ENCODE measurements around the gene SLC25A39.
A peak's percentile ranks its signal among the peaks of the same experiment; 100 is the strongest.

SLC25A39 gene

DNA sequence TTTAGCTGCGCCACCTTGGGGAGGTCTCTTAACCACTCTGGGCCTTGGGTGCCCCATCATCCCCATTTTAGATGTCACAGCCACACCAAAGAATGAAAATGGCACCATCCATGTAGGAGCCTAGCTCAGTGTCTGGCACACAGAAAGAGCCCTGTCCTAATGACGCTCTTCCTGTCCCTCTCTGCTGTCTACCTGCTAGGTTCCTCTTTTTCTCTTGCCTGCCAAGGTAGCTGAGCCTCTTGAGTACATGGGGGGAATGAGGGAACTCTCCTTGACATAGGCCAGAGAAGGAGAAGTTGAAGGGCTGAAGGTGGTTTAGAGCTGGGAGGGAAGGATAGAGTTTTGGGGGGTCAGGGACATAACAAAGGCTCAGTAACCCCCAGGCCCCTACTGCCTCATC lies 14.4 kb downstream of the SLC25A39 start:
- H3K27me3 ChIP-seq (ENCODE audit: insufficient read depth, low read length) = peaks cover 22% of the 10 kb centered on the region
- H3K9me3 ChIP-seq (ENCODE audit: low read length) = no peaks in the 10 kb centered on the region
- no peak overlapping the region for H2AFZ ChIP-seq (ENCODE audit: low read depth, low read length)
- H3K4me1 ChIP-seq (ENCODE audit: insufficient read depth, low read length) = peaks cover 35% of the 10 kb centered on the region
- H3K36me3 ChIP-seq (ENCODE audit: insufficient read depth, low read length) = no peaks in the 10 kb centered on the region
- no peak overlapping the region for H3K4me3 ChIP-seq (ENCODE audit: low read length)

DNA sequence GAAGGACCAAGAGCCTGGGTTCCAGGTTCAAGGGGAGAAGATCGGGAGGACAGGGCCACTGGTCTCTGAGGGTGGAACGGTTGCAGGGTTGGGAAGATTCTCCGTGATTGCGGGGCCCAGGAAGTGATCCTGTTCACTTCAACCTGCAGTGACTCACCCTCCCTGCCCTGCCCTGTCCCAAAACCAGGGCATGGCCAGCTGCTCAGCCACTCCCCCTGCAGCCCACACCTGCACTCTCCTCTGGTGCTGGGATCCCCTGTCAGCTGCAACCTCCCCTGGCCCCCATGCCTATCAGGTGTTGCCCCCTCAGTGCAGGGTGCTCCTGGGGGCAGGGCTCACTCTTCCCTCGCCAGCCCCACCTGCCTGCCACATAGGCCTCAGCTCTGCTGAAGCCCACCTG lies 15.2 kb downstream of the SLC25A39 start:
- H3K9me3 ChIP-seq (ENCODE audit: low read length) = no peaks in the 10 kb centered on the region
- H3K36me3 ChIP-seq (ENCODE audit: insufficient read depth, low read length) = no peaks in the 10 kb centered on the region
- H3K4me3 ChIP-seq (ENCODE audit: low read length) = peak overlapping the region; percentile 59
- peaks cover 30% of the 10 kb centered on the region for H3K4me1 ChIP-seq (ENCODE audit: insufficient read depth, low read length)
- peaks cover 15% of the 10 kb centered on the region for H3K27me3 ChIP-seq (ENCODE audit: insufficient read depth, low read length)
- H2AFZ ChIP-seq (ENCODE audit: low read depth, low read length) = no peak overlapping the region

DNA sequence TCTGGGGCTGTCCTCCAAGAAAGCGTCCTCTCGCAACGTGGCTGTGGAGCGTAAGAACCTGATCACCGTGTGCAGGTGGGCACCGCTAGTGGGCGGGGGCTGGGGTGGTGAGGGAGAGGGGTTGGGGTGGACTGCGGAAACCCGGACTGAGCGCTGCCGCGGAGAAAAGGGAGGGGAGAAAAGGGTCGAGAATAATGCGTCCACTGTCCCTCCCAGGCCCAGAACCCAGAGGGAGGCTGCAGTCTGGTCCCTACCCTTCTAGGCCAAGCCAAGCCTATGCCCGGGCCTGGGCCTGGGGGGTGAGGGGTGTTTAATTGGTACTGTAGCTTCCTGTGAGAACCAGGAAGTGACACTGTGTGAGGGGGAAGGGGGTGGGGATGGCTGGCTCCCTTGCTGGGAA lies 15.8 kb downstream of the SLC25A39 start:
- Histone ChIP-seq H3K4me1 (ENCODE audit: insufficient read depth, low read length) (peaks cover 30% of the 10 kb centered on the region), H2AFZ (ENCODE audit: low read depth, low read length) (no peak overlapping the region), H3K9me3 (ENCODE audit: low read length) (no peaks in the 10 kb centered on the region), H3K36me3 (ENCODE audit: insufficient read depth, low read length) (no peaks in the 10 kb centered on the region), H3K27me3 (ENCODE audit: insufficient read depth, low read length) (peaks cover 9% of the 10 kb centered on the region), H3K4me3 (ENCODE audit: low read length) (peak overlapping the region; percentile 59)

DNA sequence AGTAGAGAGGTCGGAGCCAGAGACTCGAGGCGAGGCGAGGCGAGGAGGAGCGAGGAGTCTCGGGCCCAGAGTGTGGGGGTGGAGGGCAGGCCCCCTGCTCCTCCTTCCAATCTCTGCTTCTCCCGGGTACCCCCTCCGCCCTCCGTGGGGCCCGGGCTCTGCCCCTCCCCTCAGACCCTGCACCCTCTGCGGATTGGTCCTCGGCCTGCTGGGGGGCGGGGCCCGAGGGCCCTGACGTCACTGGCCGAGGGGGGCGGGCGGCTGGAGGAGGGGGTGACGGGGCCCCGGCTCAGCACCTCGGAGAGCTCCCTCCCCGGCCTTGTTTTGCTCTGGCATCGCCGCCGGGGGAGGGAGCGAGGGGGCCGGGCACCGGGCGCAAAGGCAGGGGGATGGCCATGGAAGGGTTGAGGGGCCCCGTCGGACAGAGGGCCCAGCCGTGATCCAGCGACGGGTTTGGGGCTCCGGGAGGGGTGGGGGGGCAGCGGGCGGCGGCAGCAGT lies 16.3 kb downstream of the SLC25A39 start, which contains the start of gene RUNDC3A:
Gene RUNDC3A (plus strand): TSS at position 282 of the 499 bp plus-strand sequence. CDS start 232 bp downstream, outside the sequence.
- Histone ChIP-seq H3K4me3 (ENCODE audit: low read length) (peak within 1 kb of the TSS; percentile 59), H3K27me3 (ENCODE audit: insufficient read depth, low read length) (peaks cover 9% of the 10 kb centered on the region)

DNA sequence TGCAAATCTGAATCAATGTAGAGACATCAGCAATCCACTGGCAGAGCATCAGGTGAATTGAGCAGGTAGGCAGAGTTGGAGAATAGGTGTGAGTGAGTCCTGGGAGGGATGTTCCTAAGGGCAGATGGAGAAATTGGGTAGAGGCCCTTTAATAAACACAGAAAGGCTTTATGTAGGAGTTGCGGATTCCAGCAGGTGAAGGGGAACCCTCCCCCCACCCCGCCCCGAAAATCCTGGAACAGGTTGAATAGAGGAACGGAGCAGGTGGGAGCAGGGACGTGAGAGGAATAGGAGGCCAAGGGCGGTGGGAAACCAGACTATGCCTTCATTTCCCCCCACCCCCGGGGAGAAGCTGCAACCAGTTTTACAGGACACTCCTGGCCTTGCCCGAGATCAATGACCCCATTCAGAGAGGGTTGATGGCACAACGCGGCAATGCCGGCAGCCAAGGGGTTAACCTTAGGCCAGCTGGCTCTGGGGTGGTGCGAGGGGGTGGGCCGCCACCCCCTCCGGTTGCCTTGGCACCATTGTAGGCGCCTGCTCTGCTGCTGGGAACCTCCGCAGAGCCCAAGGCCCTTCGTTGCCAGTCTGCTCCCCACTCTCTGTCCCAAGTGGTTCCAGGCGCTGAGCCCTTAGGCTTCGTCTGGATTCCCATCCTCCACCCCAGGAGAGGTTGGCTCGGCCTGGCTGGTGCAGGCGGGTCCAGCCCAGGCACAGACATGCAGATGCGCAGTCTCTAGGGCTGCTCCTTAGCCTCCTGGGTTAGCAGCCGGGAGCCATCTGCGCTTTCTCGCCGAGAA lies 17.0 kb downstream of the SLC25A39 start:
- H3K4me3 ChIP-seq (ENCODE audit: low read length) = peak overlapping the region; percentile 59
- H3K9me3 ChIP-seq (ENCODE audit: low read length) = no peaks in the 10 kb centered on the region

More for the DNA sequence above, 16.3 kb downstream of the SLC25A39 start, which contains the start of gene RUNDC3A:
- Histone ChIP-seq H2AFZ (ENCODE audit: low read depth, low read length) (no peak within 1 kb of the TSS), H3K36me3 (ENCODE audit: insufficient read depth, low read length) (no peaks in the 10 kb centered on the region), H3K4me1 (ENCODE audit: insufficient read depth, low read length) (peaks cover 30% of the 10 kb centered on the region), H3K9me3 (ENCODE audit: low read length) (no peaks in the 10 kb centered on the region)

DNA sequence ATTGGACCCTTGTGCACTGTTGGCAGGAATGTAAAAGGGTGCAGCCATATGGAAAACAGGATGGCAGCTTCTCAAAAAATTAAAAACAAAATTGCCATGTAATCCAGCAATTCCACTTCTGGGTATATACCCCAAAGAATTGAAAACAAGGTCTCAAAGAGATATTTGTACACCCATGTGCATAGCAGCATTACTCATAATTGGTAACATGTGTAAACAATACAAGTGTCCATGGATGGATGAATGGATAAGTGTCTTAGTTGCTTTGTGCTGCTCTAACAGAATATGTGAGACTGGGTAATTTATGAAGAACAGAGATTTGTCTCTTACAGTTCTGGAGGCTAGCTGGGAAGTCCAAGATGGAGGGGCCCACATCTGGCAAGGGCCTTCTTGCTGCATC lies 20.0 kb downstream of the SLC25A39 start:
- H3K9me3 ChIP-seq (ENCODE audit: low read length) = no peaks in the 10 kb centered on the region
- no peaks in the 10 kb centered on the region for H3K36me3 ChIP-seq (ENCODE audit: insufficient read depth, low read length)
- peaks cover 3% of the 10 kb centered on the region for H3K27me3 ChIP-seq (ENCODE audit: insufficient read depth, low read length)
- no peak overlapping the region for H3K4me3 ChIP-seq (ENCODE audit: low read length)
- H3K4me1 ChIP-seq (ENCODE audit: insufficient read depth, low read length) = peaks cover 20% of the 10 kb centered on the region
- H2AFZ ChIP-seq (ENCODE audit: low read depth, low read length) = no peak overlapping the region

More for the DNA sequence above, 17.0 kb downstream of the SLC25A39 start:
- Histone ChIP-seq H3K4me1 (ENCODE audit: insufficient read depth, low read length) (peaks cover 30% of the 10 kb centered on the region), H3K27me3 (ENCODE audit: insufficient read depth, low read length) (peaks cover 6% of the 10 kb centered on the region), H2AFZ (ENCODE audit: low read depth, low read length) (no peak overlapping the region), H3K36me3 (ENCODE audit: insufficient read depth, low read length) (no peaks in the 10 kb centered on the region)

DNA sequence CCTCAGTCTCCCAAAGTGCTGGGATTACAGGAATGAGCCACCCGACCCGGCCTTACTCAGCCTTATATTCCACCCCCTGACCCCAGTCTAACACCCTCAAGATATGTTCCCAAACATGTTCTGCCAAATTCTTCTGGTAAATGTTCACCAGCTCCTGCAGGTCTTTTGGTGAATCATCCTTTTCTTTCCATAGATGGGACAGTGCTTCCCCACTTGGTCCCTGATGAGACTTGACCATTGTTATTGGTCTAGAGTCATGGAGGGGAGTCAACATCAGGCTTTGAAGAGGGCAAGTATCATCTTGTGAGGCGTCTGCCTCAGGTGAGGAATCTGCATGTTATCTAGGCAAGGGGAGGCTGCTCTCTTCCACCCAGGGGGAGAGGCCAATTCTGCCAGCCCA lies 26.6 kb downstream of the SLC25A39 start:
- peaks cover 2% of the 10 kb centered on the region for H3K9me3 ChIP-seq (ENCODE audit: low read length)
- H3K27me3 ChIP-seq (ENCODE audit: insufficient read depth, low read length) = peaks cover 7% of the 10 kb centered on the region
- no peaks in the 10 kb centered on the region for H3K4me1 ChIP-seq (ENCODE audit: insufficient read depth, low read length)

DNA sequence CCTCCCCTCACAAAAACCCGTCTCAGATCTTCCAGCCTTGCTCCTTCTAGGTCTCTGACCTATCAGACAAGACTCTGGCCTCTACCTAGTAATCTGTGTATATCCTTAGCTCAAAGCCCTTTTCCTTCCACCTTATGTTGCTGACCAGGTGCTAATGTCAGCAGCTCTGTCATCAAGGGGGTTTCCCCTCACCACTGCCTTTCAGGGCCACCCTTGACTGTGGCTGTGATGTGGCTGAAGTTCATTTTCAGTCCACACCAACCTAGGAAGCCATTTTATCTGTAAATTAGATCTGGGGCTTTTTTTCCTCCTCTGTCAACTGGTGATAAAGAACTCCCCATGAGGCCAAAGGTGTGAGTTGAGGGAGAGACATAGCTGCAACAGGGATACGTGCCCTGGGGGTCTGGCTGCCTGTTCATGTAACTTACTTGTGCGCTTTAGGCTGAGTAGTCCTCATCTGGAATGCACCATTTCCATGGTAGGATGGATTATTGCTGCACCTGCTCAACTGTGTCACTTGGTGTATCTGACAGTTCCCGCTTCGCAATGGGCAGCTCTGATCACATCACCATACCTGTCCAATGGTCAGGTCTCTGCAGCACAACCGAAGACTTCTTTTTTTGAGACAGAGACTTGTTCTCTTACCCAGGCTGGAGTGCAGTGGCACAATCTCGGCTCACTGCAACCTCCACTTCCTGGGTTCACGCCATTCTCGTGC lies 31.0 kb downstream of the SLC25A39 start:
- Histone ChIP-seq H3K36me3 (ENCODE audit: insufficient read depth, low read length) (no peaks in the 10 kb centered on the region), H3K27me3 (ENCODE audit: insufficient read depth, low read length) (peaks cover 4% of the 10 kb centered on the region), H3K4me3 (ENCODE audit: low read length) (no peak overlapping the region), H3K9me3 (ENCODE audit: low read length) (peaks cover 2% of the 10 kb centered on the region), H3K4me1 (ENCODE audit: insufficient read depth, low read length) (no peaks in the 10 kb centered on the region), H2AFZ (ENCODE audit: low read depth, low read length) (no peak overlapping the region)

More for the DNA sequence above, 26.6 kb downstream of the SLC25A39 start:
- no peak overlapping the region for H3K4me3 ChIP-seq (ENCODE audit: low read length)
- no peaks in the 10 kb centered on the region for H3K36me3 ChIP-seq (ENCODE audit: insufficient read depth, low read length)
- H2AFZ ChIP-seq (ENCODE audit: low read depth, low read length) = no peak overlapping the region

DNA sequence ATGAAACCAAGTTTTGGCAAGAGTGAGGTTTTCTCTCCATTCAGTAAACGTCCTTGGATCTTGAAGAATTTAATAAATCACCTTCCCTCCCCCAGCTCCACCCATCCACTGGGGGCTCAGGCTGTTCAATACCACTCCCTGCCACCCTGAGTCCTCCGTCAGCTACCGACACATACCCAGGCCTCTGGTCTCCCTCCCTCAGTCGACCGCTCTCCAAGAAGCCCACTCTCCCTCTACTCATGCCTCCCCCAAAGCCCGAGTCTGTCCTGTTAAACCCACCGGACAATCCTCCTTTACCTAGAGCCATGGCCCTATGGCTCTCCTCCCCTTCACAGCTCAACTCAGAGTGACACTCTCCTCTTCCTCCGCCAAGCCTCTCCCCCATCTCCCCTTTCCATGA lies 37.0 kb downstream of the SLC25A39 start:
- peaks cover 2% of the 10 kb centered on the region for H3K27me3 ChIP-seq (ENCODE audit: insufficient read depth, low read length)
- H3K4me3 ChIP-seq (ENCODE audit: low read length) = no peak overlapping the region
- no peaks in the 10 kb centered on the region for H3K4me1 ChIP-seq (ENCODE audit: insufficient read depth, low read length)
- H3K36me3 ChIP-seq (ENCODE audit: insufficient read depth, low read length) = no peaks in the 10 kb centered on the region
- H3K9me3 ChIP-seq (ENCODE audit: low read length) = no peaks in the 10 kb centered on the region
- H2AFZ ChIP-seq (ENCODE audit: low read depth, low read length) = no peak overlapping the region

DNA sequence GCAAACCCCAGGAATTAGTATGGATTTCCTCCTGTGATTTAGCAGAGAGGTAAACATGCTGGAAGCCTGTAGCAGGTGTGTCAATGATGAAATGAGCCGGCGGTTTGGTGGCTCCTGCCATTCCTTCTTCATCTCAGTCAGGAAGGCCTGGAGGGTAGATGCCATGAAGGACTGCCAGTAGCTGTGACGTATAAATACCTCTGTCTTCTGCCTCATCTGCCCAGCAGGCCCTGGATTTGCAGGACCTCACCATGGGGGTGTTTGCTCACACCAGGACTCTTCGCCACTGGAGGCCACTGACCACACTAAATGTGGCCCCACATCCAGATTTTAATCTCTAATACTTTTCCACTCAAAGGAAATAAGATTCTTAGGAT lies 40.6 kb downstream of the SLC25A39 start:
- peaks cover 3% of the 10 kb centered on the region for H3K4me1 ChIP-seq (ENCODE audit: insufficient read depth, low read length)
- no peaks in the 10 kb centered on the region for H3K9me3 ChIP-seq (ENCODE audit: low read length)
- no peak overlapping the region for H2AFZ ChIP-seq (ENCODE audit: low read depth, low read length)
- H3K4me3 ChIP-seq (ENCODE audit: low read length) = no peak overlapping the region
- H3K36me3 ChIP-seq (ENCODE audit: insufficient read depth, low read length) = no peaks in the 10 kb centered on the region
- H3K27me3 ChIP-seq (ENCODE audit: insufficient read depth, low read length) = peaks cover 18% of the 10 kb centered on the region

DNA sequence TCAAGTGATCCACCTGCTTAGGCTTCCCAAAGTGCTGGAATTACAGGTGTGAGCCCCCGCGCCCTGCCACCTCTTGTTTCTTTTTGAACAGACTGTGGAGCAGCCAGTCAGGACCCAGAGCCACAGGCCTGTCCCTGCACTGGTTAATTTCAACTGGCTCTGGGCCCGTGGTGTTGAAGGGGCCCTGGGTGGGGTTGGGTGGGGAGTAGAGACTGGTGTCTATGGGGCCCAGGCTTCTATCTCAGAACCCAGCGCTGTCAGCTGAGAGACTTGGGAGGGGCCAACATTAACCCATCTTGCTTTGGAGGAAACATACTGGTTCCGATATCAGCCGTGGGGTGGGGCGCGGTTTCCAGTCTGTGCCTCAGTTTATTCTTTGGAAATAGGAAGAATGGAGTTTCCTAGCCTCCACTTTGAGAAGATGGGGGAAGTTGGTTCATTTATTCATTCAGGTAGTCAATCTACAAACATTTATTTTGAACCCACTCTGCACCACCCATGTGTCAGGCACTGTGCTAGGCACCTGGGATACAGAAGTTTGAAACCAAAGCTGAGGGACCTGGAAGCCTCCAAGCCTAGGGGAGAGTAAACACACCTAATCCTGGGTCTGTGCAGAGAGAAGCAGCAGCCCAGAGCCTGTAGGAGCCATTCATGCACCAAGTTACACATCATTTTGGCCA lies 41.1 kb downstream of the SLC25A39 start:
- H3K4me1 ChIP-seq (ENCODE audit: insufficient read depth, low read length) = peaks cover 3% of the 10 kb centered on the region
- H3K9me3 ChIP-seq (ENCODE audit: low read length) = no peaks in the 10 kb centered on the region
- H2AFZ ChIP-seq (ENCODE audit: low read depth, low read length) = no peak overlapping the region
- no peak overlapping the region for H3K4me3 ChIP-seq (ENCODE audit: low read length)
- peaks cover 18% of the 10 kb centered on the region for H3K27me3 ChIP-seq (ENCODE audit: insufficient read depth, low read length)
- no peaks in the 10 kb centered on the region for H3K36me3 ChIP-seq (ENCODE audit: insufficient read depth, low read length)

DNA sequence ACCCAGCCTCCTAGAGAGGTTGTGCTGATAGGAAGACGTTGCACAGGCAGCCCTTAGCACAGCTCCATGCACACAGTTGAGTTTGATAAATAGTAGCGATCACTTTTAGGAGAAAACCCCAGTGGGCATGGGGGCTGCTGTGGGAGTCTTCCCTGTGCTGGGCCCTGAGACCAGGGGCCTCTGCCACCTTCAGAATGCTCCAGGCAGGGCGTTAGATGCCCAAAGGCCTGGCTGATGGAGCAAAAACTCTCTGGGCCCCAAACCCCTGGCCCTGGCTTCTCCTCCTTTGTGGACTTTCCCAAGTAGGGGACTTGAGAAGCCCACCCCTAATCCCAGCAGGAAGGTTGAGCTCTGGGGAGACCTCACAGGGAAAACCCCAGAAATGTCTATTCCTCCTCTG lies 42.4 kb downstream of the SLC25A39 start:
- Histone ChIP-seq H3K9me3 (ENCODE audit: low read length) (no peaks in the 10 kb centered on the region), H2AFZ (ENCODE audit: low read depth, low read length) (no peak overlapping the region), H3K36me3 (ENCODE audit: insufficient read depth, low read length) (no peaks in the 10 kb centered on the region), H3K4me1 (ENCODE audit: insufficient read depth, low read length) (peaks cover 3% of the 10 kb centered on the region), H3K27me3 (ENCODE audit: insufficient read depth, low read length) (peaks cover 18% of the 10 kb centered on the region), H3K4me3 (ENCODE audit: low read length) (no peak overlapping the region)

DNA sequence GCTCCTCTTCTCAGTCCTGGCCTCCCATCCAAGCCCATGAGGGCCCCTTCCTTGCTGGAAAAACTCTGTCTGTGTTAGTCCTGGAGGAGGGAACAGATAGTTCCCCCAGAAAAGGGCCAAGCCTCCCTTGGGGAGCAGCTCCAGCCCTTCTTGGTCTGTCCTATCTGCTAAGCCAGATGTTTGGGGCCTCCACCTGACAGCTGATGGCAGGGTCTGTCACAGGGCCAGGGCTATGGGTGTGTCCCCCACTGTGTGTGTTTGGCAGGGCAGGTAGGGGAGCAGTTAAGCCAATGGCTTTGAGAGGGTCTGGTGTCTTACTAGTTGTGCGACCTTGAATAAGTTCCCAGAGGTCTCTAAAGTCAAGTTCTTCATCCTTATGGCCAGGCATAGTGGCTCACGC lies 43.1 kb downstream of the SLC25A39 start:
- no peaks in the 10 kb centered on the region for H3K9me3 ChIP-seq (ENCODE audit: low read length)
- H2AFZ ChIP-seq (ENCODE audit: low read depth, low read length) = no peak overlapping the region
- H3K4me3 ChIP-seq (ENCODE audit: low read length) = no peak overlapping the region
- H3K4me1 ChIP-seq (ENCODE audit: insufficient read depth, low read length) = peaks cover 3% of the 10 kb centered on the region
- H3K36me3 ChIP-seq (ENCODE audit: insufficient read depth, low read length) = no peaks in the 10 kb centered on the region
- H3K27me3 ChIP-seq (ENCODE audit: insufficient read depth, low read length) = peaks cover 18% of the 10 kb centered on the region
